SIG-M5 (cell line): ENCODE measurements around the gene PCDHB16.

Experiments used
- DNase-seq: peaks from one replicate; lab custom pipeline; 2025; lab: John Stamatoyannopoulos, UW

PCDHB16 gene

GRCh38 chr5:141234109-141234667 is 52.0 kb downstream of the PCDHB16 start:
- no peak for DNase-seq
